ENCODE data around the gene IGF2BP3. TPM values are rescaled to one million over a fixed set of nuclear protein-coding genes. Genes with fewer than 3 reads are reported as not detected.

IGF2BP3 gene
- polyA plus RNA-seq, 1 donor (not counting 4 experiments of a cell fraction or from before 2014, with no cell fraction given), result 22.3 TPM

DNA sequence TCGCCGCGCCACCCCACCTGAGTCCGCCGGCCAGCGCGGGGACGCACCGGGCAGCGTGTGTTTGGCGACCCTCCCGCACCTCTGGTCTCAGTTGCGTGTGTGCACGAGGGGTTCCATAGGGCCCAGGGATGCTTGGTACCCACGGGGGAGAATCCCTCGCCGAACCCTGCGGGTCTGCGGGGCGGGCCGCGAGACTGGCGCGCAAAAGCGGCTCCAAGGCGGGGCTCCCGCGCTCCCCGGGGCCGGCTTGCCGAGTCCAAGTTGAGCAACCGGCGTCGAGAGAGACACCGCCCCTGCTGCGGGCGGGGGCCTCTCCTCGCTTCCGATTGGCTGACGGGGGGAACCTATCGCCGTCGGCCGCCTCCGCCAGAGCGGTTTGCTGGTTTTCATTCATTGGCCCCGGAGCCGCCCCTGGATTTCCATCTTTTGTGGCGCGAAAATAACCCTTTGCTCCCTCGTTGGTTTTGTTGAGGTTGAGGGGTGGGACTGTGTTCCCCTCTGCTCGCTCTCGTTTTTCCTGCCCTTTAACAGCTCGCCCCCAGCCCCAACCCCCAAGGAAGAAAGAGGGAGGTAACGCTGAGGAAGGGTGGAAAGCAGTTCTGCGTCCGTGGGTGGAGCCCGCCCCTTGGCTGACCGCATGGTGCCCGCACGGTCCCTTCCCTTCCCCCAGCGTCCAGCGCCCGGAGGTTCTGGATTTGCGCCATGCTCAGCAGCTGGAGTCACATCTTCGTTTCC is 4.0 kb upstream of the IGF2BP3 start:
- Histone ChIP-seq H3K79me2 (ENCODE audit: control insufficient read depth, insufficient read depth, low read length) (peaks cover 4% of the 10 kb centered on the region), H3K9me1 (ENCODE audit: control insufficient read depth, extremely low read depth, insufficient read depth, low read length) (no peaks in the 10 kb centered on the region), H3K36me3 (ENCODE audit: control insufficient read depth in 2 of 2, extremely low read depth in 1 of 2, insufficient read depth in 2 of 2, low read length in 2 of 2) (no peaks in the 10 kb centered on the region), H3K27me3 (ENCODE audit: control insufficient read depth, extremely low read depth, insufficient read depth, low read length) (peaks cover 57% of the 10 kb centered on the region), H3K4me2 (ENCODE audit: control insufficient read depth, extremely low read depth, insufficient read depth, low read depth, low read length) (peak overlapping the region; percentile 91), H3K27ac (ENCODE audit: control insufficient read depth, insufficient read depth, low read length) (no peak overlapping the region), H4K20me1 (ENCODE audit: control insufficient read depth, extremely low read depth, insufficient read depth, low read length) (no peaks in the 10 kb centered on the region), H2AFZ (ENCODE audit: control insufficient read depth, low read length) (peak overlapping the region; percentile 93), H3K4me3 (ENCODE audit: control insufficient read depth in 2 of 3, extremely low read depth in 1 of 3, insufficient read depth in 2 of 3, low read depth in 1 of 3, low read length in 3 of 3) (peak overlapping the region; percentile 44 to 74 (median 71)), H3K9ac (ENCODE audit: control insufficient read depth, extremely low read depth, insufficient read depth, low read length) (peak overlapping the region; percentile 74), H3K9me3 (ENCODE audit: control insufficient read depth, low read depth, low read length) (no peaks in the 10 kb centered on the region), H3K4me1 (ENCODE audit: control insufficient read depth, extremely low read depth, insufficient read depth, low read length) (peaks cover 13% of the 10 kb centered on the region)
- dilution Hi-C loops (cut with MboI; ENCODE audit: extremely low pct_ligation_motif_present, low sequenced_read_pairs), result no loop called here
- TF ChIP-seq, protein P1, sequence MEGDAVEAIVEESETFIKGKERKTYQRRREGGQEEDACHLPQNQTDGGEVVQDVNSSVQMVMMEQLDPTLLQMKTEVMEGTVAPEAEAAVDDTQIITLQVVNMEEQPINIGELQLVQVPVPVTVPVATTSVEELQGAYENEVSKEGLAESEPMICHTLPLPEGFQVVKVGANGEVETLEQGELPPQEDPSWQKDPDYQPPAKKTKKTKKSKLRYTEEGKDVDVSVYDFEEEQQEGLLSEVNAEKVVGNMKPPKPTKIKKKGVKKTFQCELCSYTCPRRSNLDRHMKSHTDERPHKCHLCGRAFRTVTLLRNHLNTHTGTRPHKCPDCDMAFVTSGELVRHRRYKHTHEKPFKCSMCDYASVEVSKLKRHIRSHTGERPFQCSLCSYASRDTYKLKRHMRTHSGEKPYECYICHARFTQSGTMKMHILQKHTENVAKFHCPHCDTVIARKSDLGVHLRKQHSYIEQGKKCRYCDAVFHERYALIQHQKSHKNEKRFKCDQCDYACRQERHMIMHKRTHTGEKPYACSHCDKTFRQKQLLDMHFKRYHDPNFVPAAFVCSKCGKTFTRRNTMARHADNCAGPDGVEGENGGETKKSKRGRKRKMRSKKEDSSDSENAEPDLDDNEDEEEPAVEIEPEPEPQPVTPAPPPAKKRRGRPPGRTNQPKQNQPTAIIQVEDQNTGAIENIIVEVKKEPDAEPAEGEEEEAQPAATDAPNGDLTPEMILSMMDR (optimal IDR thresholded peaks at IDR 0.05 in 1 of 3, IDR thresholded peaks at IDR 0.05 in 1 of 3, conservative IDR thresholded peaks at IDR 0.05 in 1 of 3; ENCODE audit: extremely low read depth in 1 of 3, insufficient read depth in 2 of 3, low read length in 3 of 3), result no peak
- TF ChIP-seq EZH2 (IDR thresholded peaks at IDR 0.05; ENCODE audit: low read length), result no peak
- FAIRE-seq (peak; percentile 39), DNase-seq (ENCODE audit: low read depth, low spot score) (peak; percentile 30)

DNA sequence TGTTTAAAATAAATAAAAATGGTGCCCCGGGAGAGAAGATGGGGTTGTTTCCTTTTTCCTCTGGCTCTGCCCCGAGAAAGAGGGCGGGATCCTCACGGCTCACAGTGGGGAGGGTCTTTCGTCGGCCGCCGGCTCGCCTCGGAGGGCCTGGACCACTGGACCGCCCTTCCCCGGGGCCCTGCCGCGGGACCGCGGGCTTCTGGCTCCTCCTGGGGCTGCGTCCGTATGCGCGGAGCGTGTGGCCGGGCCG is 3.5 kb upstream of the IGF2BP3 start:
- dilution Hi-C loops (cut with MboI; ENCODE audit: extremely low pct_ligation_motif_present, low sequenced_read_pairs), result no loop called here
- peaks cover 62% of the 10 kb centered on the region for H3K27me3 ChIP-seq (ENCODE audit: control insufficient read depth, extremely low read depth, insufficient read depth, low read length)
- H3K36me3 ChIP-seq (ENCODE audit: control insufficient read depth in 2 of 2, extremely low read depth in 1 of 2, insufficient read depth in 2 of 2, low read length in 2 of 2), result no peaks in the 10 kb centered on the region
- peak overlapping the region; percentile 44 to 74 (median 71) for H3K4me3 ChIP-seq (ENCODE audit: control insufficient read depth in 2 of 3, extremely low read depth in 1 of 3, insufficient read depth in 2 of 3, low read depth in 1 of 3, low read length in 3 of 3)
- peak overlapping the region; percentile 91 for H3K4me2 ChIP-seq (ENCODE audit: control insufficient read depth, extremely low read depth, insufficient read depth, low read depth, low read length)
- H3K27ac ChIP-seq (ENCODE audit: control insufficient read depth, insufficient read depth, low read length), result no peak overlapping the region
- TF ChIP-seq EZH2 (IDR thresholded peaks at IDR 0.05; ENCODE audit: low read length), result no peak
- TF ChIP-seq, protein P1 (optimal IDR thresholded peaks at IDR 0.05 in 1 of 3, IDR thresholded peaks at IDR 0.05 in 1 of 3, conservative IDR thresholded peaks at IDR 0.05 in 1 of 3; ENCODE audit: extremely low read depth in 1 of 3, insufficient read depth in 2 of 3, low read length in 3 of 3), result no peak
- peak overlapping the region; percentile 74 for H3K9ac ChIP-seq (ENCODE audit: control insufficient read depth, extremely low read depth, insufficient read depth, low read length)
- H3K9me3 ChIP-seq (ENCODE audit: control insufficient read depth, low read depth, low read length), result no peaks in the 10 kb centered on the region
- no peaks in the 10 kb centered on the region for H4K20me1 ChIP-seq (ENCODE audit: control insufficient read depth, extremely low read depth, insufficient read depth, low read length)
- no peak for DNase-seq (ENCODE audit: low read depth, low spot score)
- peaks cover 9% of the 10 kb centered on the region for H3K79me2 ChIP-seq (ENCODE audit: control insufficient read depth, insufficient read depth, low read length)
- no peak for FAIRE-seq
- no peaks in the 10 kb centered on the region for H3K9me1 ChIP-seq (ENCODE audit: control insufficient read depth, extremely low read depth, insufficient read depth, low read length)
- H3K4me1 ChIP-seq (ENCODE audit: control insufficient read depth, extremely low read depth, insufficient read depth, low read length), result peaks cover 13% of the 10 kb centered on the region
- peak overlapping the region; percentile 93 for H2AFZ ChIP-seq (ENCODE audit: control insufficient read depth, low read length)

All from keratinocyte (primary cell).